SU-DHL-6 (cell line): Measurements from ENCODE around the gene SLC17A2.

ENCODE experiments used
- H2AFZ ChIP-seq: fragments of 200-600 bp; sonication (generic); 2 replicates; pipeline ENCODE4 v1.6.1; 2014; ENCODE audit warnings: low read depth, mild to moderate bottlenecking, moderate library complexity, mixed read lengths, antibody characterized with exemption, low read length; ENCODE audit not compliant: severe bottlenecking
- H3F3A ChIP-seq: fragments of 200-600 bp; shearing (Covaris generic); 2 replicates; pipeline ENCODE4 v1.6.0; 2016; ENCODE audit warnings: antibody characterized with exemption, mild to moderate bottlenecking; ENCODE audit not compliant: insufficient read depth
- H3K27ac ChIP-seq: fragments of 200-600 bp; sonication (generic); 2 replicates; pipeline ENCODE4 v1.5.1; 2016; ENCODE audit warnings: low read depth, mild to moderate bottlenecking, low read length, moderate library complexity, mixed read lengths
- H3K27me3 ChIP-seq: fragments of 200-600 bp; sonication (generic), shearing (Covaris generic); 2 replicates; pipeline ENCODE4 v1.6.0; 2014; ENCODE audit warnings: mild to moderate bottlenecking, low read length
- H3K36me3 ChIP-seq: fragments of 200-600 bp; sonication (generic); 2 replicates; pipeline ENCODE4 v1.6.1; 2014; ENCODE audit warnings: mild to moderate bottlenecking, low read length, mixed read lengths
- H3K4me2 ChIP-seq: fragments of 300-600, 200-600 bp; shearing (Covaris generic), sonication (generic); 2 replicates; pipeline ENCODE4 v1.6.0; 2014; ENCODE audit warnings: low read length, low read depth, mild to moderate bottlenecking; ENCODE audit not compliant: poor library complexity, severe bottlenecking
- H3K4me3 ChIP-seq: fragments of 200-600 bp; sonication (generic); 2 replicates; pipeline ENCODE4 v1.5.1; 2014; ENCODE audit warnings: antibody characterized with exemption, low read length, mild to moderate bottlenecking, mixed read lengths; ENCODE audit not compliant: insufficient read depth, poor library complexity, severe bottlenecking
- H3K79me2 ChIP-seq: fragments of 200-600 bp; sonication (generic); 2 replicates; pipeline ENCODE4 v1.6.1; 2014; ENCODE audit warnings: mild to moderate bottlenecking, low read length, moderate library complexity; ENCODE audit not compliant: insufficient read depth
- H3K9ac ChIP-seq: fragments of 200-600 bp; sonication (generic); 2 replicates; pipeline ENCODE4 v1.7.0; 2014; ENCODE audit warnings: mild to moderate bottlenecking, low read length
- H3K9me2 ChIP-seq: fragments of 200-600 bp; sonication (generic); replicated peaks from 2 replicates; pipeline ENCODE4 v1.6.1; 2014; ENCODE audit warnings: low read length; ENCODE audit not compliant: insufficient read depth
- H3K9me3 ChIP-seq: fragments of 200-600 bp; sonication (generic); 2 replicates; pipeline ENCODE4 v1.6.1; 2014; ENCODE audit warnings: low read length, mixed read lengths; ENCODE audit not compliant: insufficient read depth
- H4K20me1 ChIP-seq: fragments of 200-600 bp; sonication (generic); 2 replicates; pipeline ENCODE4 v1.6.1; 2014; ENCODE audit warnings: low read depth, mild to moderate bottlenecking, antibody characterized with exemption, low read length, moderate library complexity, mixed read lengths
- EZH2phosphoT487 ChIP-seq: fragments of 200-600 bp; sonication (generic), shearing (Covaris generic); conservative IDR thresholded peaks from 2 replicates; pipeline ENCODE4 v1.6.1; 2018; ENCODE audit warnings: mild to moderate bottlenecking, antibody characterized with exemption, low read length, moderate library complexity, mixed read lengths
- TF ChIP-seq, protein P1 (sequence below): fragments of 200-600 bp; sonication (generic); IDR thresholded peaks from one replicate; pipeline ENCODE4 v1.5.1; 2017; ENCODE audit warnings: antibody characterized with exemption, mild to moderate bottlenecking, low read length, moderate library complexity; ENCODE audit not compliant: insufficient read depth, poor library complexity, severe bottlenecking

SLC17A2 gene

DNA sequence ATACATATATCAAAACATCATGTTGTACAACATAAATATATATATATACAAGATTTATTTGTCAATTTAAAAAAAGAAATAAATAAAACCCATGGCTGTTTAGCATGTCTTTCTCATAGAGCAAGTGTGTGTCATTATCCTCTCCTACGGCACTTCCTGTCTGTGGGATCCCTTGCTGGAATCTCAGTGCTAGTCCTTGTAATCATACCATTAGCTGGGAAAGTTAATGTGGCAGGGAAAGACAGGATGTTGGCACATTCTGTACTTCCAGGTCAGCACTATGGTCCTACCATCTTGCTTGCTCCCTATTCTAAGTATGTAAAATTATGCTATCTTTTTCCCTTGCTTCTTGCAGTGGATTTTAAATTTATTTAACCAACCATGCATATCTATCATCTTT, 47.0 kb downstream of the SLC17A2 start:
- H3K36me3 ChIP-seq, result no peaks in the 10 kb centered on the region
- H3F3A ChIP-seq, result no peaks in the 10 kb centered on the region
- no peaks in the 10 kb centered on the region for H3K79me2 ChIP-seq
- no peak overlapping the region for H3K27ac ChIP-seq
- no peak overlapping the region for H3K4me2 ChIP-seq
- TF ChIP-seq, protein P1, sequence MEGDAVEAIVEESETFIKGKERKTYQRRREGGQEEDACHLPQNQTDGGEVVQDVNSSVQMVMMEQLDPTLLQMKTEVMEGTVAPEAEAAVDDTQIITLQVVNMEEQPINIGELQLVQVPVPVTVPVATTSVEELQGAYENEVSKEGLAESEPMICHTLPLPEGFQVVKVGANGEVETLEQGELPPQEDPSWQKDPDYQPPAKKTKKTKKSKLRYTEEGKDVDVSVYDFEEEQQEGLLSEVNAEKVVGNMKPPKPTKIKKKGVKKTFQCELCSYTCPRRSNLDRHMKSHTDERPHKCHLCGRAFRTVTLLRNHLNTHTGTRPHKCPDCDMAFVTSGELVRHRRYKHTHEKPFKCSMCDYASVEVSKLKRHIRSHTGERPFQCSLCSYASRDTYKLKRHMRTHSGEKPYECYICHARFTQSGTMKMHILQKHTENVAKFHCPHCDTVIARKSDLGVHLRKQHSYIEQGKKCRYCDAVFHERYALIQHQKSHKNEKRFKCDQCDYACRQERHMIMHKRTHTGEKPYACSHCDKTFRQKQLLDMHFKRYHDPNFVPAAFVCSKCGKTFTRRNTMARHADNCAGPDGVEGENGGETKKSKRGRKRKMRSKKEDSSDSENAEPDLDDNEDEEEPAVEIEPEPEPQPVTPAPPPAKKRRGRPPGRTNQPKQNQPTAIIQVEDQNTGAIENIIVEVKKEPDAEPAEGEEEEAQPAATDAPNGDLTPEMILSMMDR, result no peak
- no peak for TF ChIP-seq EZH2phosphoT487
- no peaks in the 10 kb centered on the region for H3K27me3 ChIP-seq
- no peaks in the 10 kb centered on the region for H3K9me3 ChIP-seq
- H4K20me1 ChIP-seq, result no peaks in the 10 kb centered on the region
- H3K4me3 ChIP-seq, result no peak overlapping the region
- no peak overlapping the region for H2AFZ ChIP-seq
- no peak overlapping the region for H3K9ac ChIP-seq
- H3K9me2 ChIP-seq, result no peaks in the 10 kb centered on the region

DNA sequence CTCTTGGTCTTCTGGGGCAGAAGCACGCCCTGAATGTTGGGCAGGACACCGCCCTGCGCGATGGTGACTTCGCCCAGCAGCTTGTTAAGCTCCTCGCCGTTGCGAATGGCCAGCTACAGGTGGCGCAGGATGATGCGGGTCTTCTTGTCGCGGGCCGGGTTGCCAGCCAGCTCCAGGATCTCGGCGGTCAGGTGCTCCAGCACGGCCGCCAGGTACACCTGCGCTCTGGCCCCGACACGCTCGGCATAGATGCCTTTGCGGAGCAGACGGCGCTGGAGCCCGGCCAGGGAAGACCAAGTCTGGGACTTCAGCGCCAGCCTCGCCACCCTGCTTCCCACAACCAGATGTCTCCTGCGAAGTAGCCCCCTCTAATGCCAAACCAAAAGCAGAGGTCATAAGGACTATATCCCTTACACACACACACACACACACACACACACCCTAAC, 48.4 kb downstream of the SLC17A2 start:
- H3K9me2 ChIP-seq, result no peaks in the 10 kb centered on the region
- H3F3A ChIP-seq, result no peaks in the 10 kb centered on the region
- H2AFZ ChIP-seq, result no peak overlapping the region
- H3K4me3 ChIP-seq, result no peak overlapping the region
- H3K79me2 ChIP-seq, result no peaks in the 10 kb centered on the region
- H3K27me3 ChIP-seq, result no peaks in the 10 kb centered on the region
- TF ChIP-seq EZH2phosphoT487, result no peak
- TF ChIP-seq, protein P1, result no peak
- no peaks in the 10 kb centered on the region for H3K36me3 ChIP-seq
- H3K4me2 ChIP-seq, result no peak overlapping the region
- H3K9ac ChIP-seq, result no peak overlapping the region
- H3K9me3 ChIP-seq, result no peaks in the 10 kb centered on the region
- H3K27ac ChIP-seq, result no peak overlapping the region
- no peaks in the 10 kb centered on the region for H4K20me1 ChIP-seq

DNA sequence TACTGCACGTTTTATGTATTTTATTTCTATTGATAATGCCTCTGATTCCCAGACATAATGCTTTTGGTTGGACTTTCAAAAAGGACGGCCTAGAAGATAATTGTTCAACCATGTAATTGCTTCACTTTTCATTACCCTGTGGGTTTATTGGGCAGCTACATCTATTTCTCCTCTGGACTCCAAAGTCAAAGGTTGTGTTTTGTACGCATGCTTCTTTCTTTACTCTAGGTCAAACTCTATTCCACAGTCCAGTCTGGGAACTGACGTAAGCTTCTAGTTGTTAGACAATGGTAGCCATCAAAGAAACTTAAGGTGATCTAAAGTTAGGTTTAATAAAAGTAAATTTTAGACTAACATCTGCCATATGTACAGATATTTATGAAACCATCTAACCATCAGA, 49.9 kb downstream of the SLC17A2 start:
- no peak overlapping the region for H3K4me2 ChIP-seq
- no peak overlapping the region for H2AFZ ChIP-seq
- H3K9ac ChIP-seq, result no peak overlapping the region
- no peaks in the 10 kb centered on the region for H3K9me3 ChIP-seq
- H3F3A ChIP-seq, result no peaks in the 10 kb centered on the region
- 0 out of 2 replicates have a peak, but pooled peaks cover 2% of the 10 kb centered on the region for H3K27me3 ChIP-seq
- H4K20me1 ChIP-seq, result no peaks in the 10 kb centered on the region
- H3K36me3 ChIP-seq, result no peaks in the 10 kb centered on the region
- no peak overlapping the region for H3K4me3 ChIP-seq
- no peak overlapping the region for H3K27ac ChIP-seq
- H3K79me2 ChIP-seq, result no peaks in the 10 kb centered on the region
- H3K9me2 ChIP-seq, result no peaks in the 10 kb centered on the region
- TF ChIP-seq, protein P1, result no peak
- no peak for TF ChIP-seq EZH2phosphoT487
